CD4-positive, alpha-beta T cell treated with Interleukin-6 for 4 hours (primary cell): ENCODE measurements around the gene FIBIN.

Experiments used
- DNase-seq: peaks from one replicate; pipeline ENCODE4 v3.0.0-alpha.2; 2020; ENCODE audit warnings: mixed read lengths

FIBIN gene

DNA sequence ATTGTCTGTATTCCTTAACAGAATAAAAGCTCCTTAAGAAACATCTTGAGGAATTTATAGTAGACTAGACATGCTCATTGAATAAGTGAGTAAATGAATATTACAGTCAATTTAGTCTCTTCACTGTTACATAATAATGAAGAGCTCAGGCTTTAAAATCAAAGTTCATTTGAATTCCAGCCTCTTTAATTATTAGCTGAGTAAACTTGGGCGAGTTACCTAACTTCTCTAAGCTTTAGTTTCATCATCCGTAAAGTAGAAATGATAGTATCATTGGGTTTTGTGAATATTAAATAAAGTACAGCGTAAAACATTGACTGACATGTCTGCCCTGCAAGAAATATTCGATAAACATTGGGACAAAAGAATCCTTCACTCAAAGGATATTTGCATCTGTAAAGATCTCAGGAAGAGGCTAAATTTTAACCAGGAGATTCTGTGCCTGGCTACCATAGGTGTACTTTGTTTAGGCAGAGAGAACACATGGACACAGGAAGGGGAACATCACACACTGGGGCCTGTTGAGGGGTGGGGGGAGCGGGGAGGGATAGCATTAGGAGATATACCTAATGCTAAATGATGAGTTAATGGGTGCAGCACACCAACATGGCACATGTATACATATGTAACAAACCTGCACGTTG is 31.5 kb downstream of the FIBIN start:
- no peak for DNase-seq

DNA sequence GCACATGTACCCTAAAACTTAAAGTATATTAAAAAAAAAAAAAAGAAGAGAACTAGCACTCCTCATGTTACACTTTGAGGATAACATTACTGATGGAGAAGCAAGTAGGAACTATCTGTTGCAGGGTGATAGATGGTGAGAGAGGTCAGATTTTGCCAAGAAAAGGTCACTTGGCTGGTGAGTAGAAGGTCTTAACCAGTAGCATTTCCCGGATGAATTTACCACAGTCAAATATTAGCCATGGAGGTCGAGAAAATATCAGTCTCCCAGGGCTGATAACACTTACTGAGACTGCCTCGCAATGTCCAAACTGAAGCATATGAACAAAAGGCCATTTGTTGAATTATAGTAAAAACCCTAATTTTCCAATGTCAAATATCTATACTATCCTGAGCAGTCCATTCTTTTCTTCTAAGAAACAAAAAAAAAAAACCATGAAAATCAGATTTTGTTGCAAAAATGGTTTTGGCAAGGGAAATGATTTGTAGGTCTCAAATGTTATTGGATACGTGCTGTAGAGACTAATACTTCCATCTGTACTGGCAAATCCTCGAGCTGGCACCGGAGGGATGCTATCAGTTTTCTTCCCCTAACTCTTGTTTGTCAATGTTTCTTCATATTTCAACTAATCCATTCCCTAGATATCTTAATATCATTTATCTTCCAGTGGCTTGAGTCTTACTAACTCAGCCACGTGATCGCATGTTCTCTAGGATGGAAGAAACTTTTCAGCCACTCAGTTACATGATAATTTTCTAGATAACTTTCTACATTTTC is 32.2 kb downstream of the FIBIN start:
- no peak for DNase-seq

DNA sequence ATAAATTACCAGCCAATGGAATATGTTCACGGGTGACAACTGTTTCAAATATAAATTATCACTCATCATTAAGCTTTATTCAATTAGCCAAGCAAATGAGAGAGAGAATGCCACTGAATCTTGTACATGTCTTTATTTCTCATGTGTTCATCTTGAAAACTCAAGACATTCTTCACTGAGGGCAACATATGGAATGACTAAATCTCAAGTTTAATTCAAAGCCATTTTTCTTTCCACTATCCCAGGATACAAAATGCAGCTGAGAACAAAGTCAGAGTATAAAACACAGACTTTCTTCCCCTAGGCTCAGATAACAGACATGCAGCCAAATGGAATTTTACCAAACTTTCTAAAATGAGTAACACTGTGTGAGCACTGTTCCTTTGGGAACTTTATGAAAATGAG is 34.7 kb downstream of the FIBIN start:
- DNase-seq: no peak

DNA sequence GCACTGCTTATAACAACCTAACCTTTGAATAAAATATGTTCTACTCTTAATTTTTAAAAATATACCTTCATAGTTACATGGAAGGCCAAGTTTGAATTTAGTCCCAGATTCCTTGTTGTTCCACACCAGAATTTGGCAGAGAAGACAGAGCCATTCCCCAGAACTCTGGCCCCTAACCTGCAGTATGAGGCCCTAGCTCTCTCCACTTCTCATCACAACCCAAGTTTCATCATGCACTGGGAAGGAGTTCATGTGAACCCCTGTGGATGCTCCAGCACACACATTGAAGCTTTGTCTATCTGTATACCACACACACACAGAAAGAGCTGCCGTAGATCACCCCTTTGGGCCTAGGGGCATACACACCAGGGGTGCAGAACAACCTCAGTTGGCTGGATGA is 36.1 kb downstream of the FIBIN start:
- no peak for DNase-seq

DNA sequence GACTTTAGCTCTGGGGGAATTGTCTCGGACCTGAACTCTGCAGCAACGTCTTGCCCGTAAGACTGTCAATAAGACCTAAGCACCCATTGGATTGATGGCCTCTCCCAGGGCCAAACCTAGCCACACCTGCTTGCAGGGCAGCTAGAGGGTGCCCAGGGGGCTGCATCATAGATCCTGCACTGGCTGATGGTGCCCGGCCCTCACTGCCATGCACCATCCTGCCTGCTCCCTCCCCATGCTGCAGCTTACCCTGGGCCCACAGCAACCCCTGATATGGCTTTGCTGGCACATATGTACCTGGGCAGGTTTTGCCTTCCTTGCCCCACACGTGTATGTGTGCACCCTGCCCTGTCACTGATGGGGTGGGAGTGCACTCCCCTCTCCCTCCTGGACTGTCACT is 37.8 kb downstream of the FIBIN start:
- no peak for DNase-seq

DNA sequence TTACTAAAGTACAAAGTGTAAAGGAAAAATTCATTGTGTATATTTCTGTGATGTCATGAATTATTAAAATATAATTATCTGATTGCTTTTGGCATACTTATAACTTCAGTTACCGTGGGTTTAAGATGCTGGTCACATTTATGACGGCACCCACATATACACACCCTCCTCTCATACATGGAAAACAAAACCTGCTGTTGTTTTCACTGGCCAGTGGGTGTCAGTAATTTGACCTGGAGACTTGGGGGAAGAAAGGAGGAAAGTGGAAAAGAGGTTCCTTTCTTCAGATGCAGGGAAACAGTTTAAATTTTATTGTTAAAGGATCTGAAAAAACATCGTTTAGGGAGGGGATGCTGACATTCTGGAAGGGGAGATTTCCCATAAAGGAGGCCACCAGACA is 46.0 kb downstream of the FIBIN start:
- no peak for DNase-seq

DNA sequence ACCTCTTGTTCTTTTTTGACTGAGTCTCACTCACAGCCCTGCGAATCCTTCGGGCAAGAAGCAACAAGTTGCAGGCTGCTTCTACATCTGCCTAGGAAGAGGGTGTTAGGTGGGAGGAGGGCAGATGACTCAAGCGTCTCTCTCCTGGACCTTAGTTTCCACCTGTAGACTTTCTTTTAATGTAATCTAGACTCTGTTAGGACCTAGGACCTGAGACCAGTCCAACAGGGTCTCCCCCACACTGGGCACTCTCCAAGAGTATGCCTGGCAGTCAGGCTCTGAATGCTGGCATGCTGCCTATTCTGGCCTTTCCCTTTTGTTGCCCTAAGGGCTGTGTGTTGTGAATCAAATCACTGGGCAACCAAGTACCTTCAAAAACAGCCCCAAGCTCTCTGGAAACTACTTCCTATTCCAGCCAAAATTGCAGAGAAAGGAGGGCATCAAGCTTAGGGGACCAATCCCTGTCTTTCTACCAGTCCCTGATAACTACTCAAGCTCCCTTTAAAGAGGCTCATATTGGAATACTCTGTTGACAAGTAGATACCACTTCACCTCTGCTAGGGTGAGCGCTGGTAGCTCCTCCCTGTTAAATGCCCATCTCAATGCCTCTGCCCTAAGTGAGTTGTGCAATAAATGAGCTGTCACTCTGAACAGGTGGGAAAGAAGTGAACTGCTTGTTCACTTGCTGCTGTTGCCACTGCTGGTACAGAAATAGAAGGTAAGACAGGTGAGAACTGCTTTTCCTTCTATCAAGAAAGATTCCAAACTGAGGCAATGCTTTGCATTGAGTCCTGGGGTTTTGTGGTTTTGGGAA is 46.6 kb downstream of the FIBIN start, which contains the start of gene BBOX1:
Gene BBOX1, plus strand, starts transcription at position 514 of the 814 bp plus-strand sequence. CDS start 14,616 bp downstream, outside the sequence.
- DNase-seq: no peak

DNA sequence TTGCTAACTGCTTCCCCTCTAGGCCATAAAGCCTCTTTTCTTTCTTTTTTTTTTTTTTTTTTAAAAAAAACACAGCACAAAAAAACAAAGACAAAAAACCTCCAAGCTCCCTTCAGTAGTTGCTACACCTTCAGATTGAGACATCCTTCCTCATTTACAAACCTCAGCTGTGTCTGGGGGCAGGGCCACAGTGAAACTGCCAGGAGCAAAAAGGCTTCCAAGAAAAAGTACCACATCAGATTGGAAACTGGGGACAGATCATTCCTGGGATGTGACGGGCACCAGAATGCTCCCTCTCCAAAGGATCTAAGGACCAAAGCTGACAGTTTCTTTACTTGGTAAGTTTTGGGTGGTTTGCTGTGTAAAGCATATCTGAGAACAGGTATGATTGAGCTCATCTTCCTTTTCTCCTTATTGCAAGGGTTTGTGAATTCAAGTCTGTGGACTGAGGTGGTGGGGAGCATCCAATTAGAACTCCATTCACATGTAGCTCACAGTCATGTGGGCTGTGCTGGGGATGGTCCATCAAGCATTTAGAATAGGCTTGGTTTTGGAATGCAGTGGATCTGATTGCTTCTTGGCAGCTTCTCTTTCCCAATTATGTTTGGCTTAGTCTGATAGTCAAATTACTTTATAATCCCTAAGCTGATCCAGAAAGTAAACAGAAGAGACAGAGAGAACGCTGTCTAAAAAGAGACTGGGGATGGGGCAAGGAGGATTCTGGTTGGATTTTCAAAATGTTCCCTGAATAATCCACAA is 47.4 kb downstream of the FIBIN start:
- no peak for DNase-seq
